Caki2 (cell line): ENCODE data around the gene TCF4. TPM values are rescaled to one million over a fixed set of nuclear protein-coding genes. Genes with fewer than 3 reads are reported as not detected.
"Not testable (repeated sequence)": the region's sequence is repeated elsewhere in the genome, so short reads cannot be mapped to it uniquely, and the experiment has no call there.

Experiments used
- DNase-seq: peaks from one replicate; pipeline ENCODE4 v3.0.0-alpha.2; 2015; ENCODE audit warnings: low read depth
- in situ Hi-C: cut with HindIII; loops from 2 replicates; pipeline ENCODE4 v1.10.0; 2016; ENCODE audit warnings: low sequenced_read_pairs, low pct_unique_long_range_greater_than_20kb, mixed read lengths
- total RNA-seq: library from RNA; depleted of rRNA; stranded (reverse); fragments of >200 nt; shearing (Covaris generic); gene quantifications from 2 replicates; pipeline ENCODE4 v1.2.3, GENCODE V29; 2014; ENCODE audit warnings: low replicate concordance

TCF4 gene
- total RNA-seq, 1 experiment from 2014 or later, result 9.5 TPM

- in situ Hi-C loops, result no loop called here
- no peak for DNase-seq
Measured at GRCh38 chr18:55489034-55489986, 98.7 kb downstream of the TCF4 start.

DNA sequence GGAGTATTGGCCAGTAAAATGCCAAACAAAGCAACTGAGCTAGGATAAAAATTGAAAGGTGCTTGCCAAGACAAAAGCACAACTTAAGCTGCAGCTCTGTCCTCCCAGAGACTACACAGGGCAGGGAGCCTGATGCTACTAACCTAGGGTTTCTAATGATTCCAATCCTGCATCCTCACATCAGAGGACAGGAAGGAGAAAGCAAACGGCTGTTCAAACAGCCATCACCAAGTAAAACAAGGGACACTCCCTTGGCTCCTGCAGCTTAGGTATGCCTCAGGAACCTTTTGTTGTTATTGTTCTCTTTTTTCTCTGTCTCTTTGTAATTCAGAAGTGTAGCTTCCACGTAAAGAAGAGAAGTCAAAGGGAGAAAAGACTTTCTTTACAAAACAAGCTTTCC is 99.5 kb downstream of the TCF4 start:
- in situ Hi-C loops, result no loop called here

GRCh38 chr18:55487997-55488396 is 100.0 kb downstream of the TCF4 start:
- no peak for DNase-seq
- in situ Hi-C loops, result no loop called here

More for the DNA sequence above, 99.5 kb downstream of the TCF4 start:
- no peak for DNase-seq

GRCh38 chr18:55486936-55487335 is 101.1 kb downstream of the TCF4 start:
- DNase-seq, result no peak
- in situ Hi-C loops, result no loop called here

DNA sequence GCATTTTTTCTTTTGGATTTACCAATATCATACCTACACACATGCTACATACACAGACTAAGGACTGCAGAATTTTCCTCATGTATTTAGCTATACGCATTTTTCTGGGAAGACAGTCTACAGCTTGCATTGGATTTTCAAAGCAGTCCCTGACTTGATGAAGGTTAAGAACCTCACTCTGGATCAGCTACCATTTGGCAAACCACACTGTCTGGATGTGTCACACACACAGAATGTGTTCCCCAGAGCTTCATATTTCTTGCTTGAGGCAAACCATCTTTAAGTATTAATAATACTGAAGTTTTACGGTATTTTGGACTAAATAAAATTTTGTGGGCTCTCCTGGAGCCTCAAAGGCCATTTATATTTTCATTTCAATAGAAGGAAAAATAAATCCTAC is 102.3 kb downstream of the TCF4 start:
- DNase-seq, result no peak
- in situ Hi-C loops, result no loop called here

DNA sequence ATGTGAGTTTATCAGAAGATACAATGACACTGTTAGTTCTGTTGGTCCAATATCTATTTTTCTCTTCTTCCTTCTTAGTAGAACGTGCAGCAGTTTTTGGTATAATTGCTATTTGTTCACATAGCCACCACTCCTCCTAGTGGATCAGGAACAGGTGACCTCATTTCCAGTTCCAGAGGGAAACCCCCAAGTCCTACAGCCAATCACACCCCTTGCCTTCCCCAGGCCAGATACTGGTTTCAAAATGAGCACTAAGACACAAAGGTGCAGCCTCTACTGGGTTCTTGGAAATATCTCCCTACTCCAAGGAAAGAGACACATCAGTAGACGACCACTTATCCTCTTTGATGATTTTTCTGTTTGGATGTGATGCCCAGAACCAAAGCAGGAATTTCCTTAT is 103.2 kb downstream of the TCF4 start:
- no peak for DNase-seq
- in situ Hi-C loops, result no loop called here

- no peak for DNase-seq
- in situ Hi-C loops, result no loop called here
Measured at GRCh38 chr18:55483266-55483871, 104.6 kb downstream of the TCF4 start.

DNA sequence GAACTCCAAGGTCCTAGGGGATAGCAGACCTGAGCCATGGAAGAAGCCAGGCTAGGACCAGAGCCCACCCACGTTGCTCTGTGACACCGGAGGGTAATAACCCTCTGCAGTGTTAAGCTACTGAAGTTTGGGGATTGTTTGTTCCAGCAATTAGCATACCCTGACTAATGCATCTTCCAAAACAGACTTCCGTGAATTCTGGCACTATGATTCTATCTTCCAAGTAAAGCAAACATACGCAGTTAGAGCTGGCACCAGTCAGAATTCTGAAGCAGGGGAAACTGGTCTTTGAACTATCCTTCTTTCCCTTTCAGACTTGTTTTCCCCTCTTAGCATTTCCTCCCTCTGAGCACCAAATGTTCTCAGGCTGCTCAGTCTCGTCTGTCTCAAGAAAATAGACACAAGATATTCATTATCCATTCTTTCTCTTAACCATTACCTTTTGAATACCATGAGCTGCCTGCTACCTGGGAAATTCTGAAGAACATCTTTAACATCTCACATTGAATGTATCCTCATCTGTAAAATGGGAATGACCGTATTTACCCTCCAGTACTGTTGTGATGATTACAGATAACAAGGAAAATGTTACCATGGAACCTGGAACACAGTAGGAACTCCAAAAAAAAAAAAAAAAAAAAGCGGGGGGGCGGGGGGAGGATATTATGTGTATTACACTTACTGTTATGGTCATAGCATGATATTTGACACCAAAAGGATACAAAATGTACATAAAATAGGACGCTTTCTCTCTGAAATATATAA is 108.2 kb downstream of the TCF4 start:
- no peak for DNase-seq

GRCh38 chr18:55477860-55478581 is 110.0 kb downstream of the TCF4 start:
- in situ Hi-C loops, result no loop called here
- no peak for DNase-seq

More for the DNA sequence above, 108.2 kb downstream of the TCF4 start:
- in situ Hi-C loops, result no loop called here

DNA sequence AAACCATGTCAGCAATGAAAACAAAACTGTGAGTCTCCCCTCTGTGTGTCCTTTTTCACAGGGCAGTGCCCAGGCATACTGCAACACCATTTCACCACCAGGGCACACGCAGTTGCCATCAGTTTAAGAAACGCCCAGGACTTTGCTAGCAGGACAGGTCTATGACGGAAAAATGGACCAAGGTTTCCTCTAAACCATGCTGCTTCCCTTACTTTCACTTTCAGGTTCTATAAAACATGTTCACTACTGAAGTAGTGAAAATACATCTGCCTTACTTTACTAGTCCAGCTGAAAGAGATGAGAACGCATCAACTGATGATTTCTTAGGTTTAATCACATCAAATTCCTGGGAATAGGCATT is 110.5 kb downstream of the TCF4 start:
- no peak for DNase-seq
- in situ Hi-C loops, result no loop called here

DNA sequence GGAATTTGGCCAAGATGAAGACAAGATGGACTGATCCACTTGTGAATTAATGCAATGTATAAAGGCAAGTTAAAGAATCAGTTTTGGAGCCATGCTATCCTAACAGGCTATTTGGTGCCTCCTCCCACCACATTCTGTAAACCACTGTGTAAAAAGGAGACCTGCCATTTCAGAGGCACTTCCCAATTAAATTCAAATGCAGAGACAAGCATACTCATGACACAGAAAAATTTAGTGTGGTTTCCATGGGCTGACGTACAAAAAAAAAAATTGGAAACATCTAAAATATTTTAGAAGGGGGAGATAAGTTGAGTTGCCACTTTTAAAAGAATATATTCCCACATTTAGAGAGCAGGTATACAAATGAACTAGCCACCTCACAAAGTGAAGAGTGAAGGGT is 112.1 kb downstream of the TCF4 start:
- no peak for DNase-seq
- in situ Hi-C loops, result no loop called here

- DNase-seq, result no peak
- in situ Hi-C loops, result no loop called here
Measured at GRCh38 chr18:55475467-55475866, 112.5 kb downstream of the TCF4 start.

- in situ Hi-C loops, result no loop called here
- DNase-seq, result no peak
Measured at GRCh38 chr18:55473560-55473959, 114.4 kb downstream of the TCF4 start.

GRCh38 chr18:55473058-55473457 is 114.9 kb downstream of the TCF4 start:
- no peak for DNase-seq
- in situ Hi-C loops, result no loop called here

DNA sequence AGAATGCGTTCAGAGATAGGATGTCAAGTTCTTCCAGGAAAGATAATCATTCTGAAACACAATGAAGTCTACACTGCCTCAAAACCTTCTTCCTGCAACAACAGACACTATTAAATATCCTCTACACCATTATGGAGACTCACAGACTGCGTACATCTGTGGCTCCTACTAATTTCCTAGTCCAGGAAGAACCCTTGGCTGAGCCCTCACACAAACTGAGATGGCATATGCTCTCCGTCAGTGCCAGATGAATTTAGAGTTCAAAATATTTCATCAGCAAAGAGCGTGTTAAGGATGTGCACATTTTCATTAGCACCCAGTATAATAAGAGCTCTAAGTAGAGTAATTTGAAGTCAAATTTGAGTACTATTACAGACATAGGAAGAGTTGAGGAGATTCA is 117.2 kb downstream of the TCF4 start:
- in situ Hi-C loops, result no loop called here
- DNase-seq, result no peak

GRCh38 chr18:55469134-55469533 is 118.9 kb downstream of the TCF4 start:
- in situ Hi-C loops, DNase-seq: not testable (repeated sequence)

DNA sequence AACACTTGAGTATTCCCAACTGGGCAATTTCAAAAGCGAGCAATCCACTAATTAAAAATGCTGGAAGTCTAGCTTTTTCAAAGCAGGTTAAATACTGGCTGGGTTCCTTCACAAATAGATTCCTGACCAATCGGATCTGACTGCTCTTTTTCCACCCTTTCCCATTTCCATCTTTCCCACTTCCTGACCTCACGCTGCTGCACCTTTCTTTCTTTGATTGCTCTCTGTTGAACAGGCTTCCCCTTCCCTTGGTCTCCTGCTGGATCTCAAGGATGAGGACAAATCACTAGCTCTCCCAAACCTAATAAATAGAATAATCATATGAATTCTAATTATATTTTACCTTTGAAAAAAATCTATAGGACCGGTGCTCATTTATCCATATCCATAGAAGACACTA is 121.2 kb downstream of the TCF4 start:
- DNase-seq, result no peak
- in situ Hi-C loops, result no loop called here

- in situ Hi-C loops, result no loop called here
- no peak for DNase-seq
Measured at GRCh38 chr18:55465313-55465712, 122.7 kb downstream of the TCF4 start.
